Right ventricle myocardium superior (tissue), 1 donor: ENCODE data around the gene C6orf52. TPM values are rescaled to one million over a fixed set of nuclear protein-coding genes. Genes with fewer than 3 reads are reported as not detected.
"Not testable (repeated sequence)": the region's sequence is repeated elsewhere in the genome, so short reads cannot be mapped to it uniquely, and the experiment has no call there.

Source experiments
- ATAC-seq: fragments of 200-7000 bp; cut with Tn5 transposase; one replicate; pipeline ENCODE4 v1.9.1; 2020; ENCODE audit warnings: mild to moderate bottlenecking; ENCODE audit not compliant: poor library complexity
- DNase-seq: peaks from one replicate; pipeline ENCODE4 v3.0.0-alpha.2; 2020
- intact Hi-C: fragments of 100-400 bp; cut with DNase I; formaldehyde crosslinking; loops from one replicate; pipeline ENCODE4 v1.11.2; 2022
- total RNA-seq: library from RNA; stranded (reverse); fragmentation: NEBNext Ultra II Directional; extraction: Animal tissue kit (Norgen Biotek cat#: 25700); gene quantifications from one replicate; pipeline ENCODE4 v1.2.1, GENCODE V29; 2021
- donor health status: DM: no; HTN: yes; CAD: no; lungs with severe emphysema.

The C6orf52 gene
- total RNA-seq, 1 donor from 2014 or later: 0.78 TPM

DNA sequence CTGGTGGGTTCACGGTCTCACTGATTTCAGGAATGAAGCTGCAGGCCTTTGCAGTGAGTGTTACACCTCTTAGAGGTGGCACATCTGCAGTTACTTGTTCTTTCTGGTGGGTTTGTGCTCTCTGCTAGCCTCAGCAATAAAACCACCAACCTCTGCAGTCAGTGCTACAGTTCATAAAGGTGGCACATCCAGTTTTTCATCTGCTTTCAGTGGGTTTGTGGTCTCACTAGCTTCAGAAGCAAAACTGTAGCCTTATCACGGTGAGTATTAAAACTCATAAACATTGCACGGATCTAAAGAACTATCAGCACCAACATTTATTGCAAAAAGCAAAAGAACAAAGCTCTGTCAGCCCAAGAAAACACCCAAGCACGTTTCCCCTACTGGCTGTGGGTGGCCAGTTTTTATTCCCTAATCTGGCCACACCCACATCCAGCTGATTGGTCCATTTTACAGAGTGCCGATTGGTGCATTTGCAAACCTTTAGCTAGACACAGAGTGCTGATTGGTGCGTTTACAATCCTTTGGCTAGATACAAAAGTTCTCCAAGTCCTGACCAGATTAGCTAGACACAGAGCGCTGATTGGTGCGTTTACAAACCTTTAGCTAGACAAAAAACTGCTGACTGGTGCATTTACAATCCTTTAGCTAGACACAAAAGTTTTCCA is 25.0 kb upstream of the C6orf52 start:
- DNase-seq: no peak
- no peak for ATAC-seq
- intact Hi-C loops: no loop called here

- DNase-seq (no peak), ATAC-seq (no peak)
- intact Hi-C loops: no loop called here
Measured at GRCh38 chr6:10713962-10714361, 19.5 kb upstream of the C6orf52 start.

GRCh38 chr6:10696655-10697054 is 2.2 kb upstream of the C6orf52 start:
- ATAC-seq: no peak
- intact Hi-C loops: no loop called here
- no peak for DNase-seq

- intact Hi-C loops: loop anchor here (2.0 kb wide), 1 partner anchor 184 kb away; no protein-coding TSS in a partner anchor
- no peak for DNase-seq
- no peak for ATAC-seq
Measured at GRCh38 chr6:10695086-10695657, 756 bp upstream of the C6orf52 start.

- DNase-seq: no peak
Measured at GRCh38 chr6:10692965-10693538, 1.4 kb downstream of the C6orf52 start.

GRCh38 chr6:10690651-10691445 is 3.6 kb downstream of the C6orf52 start:
- DNase-seq: no peak
- no peak for ATAC-seq
- intact Hi-C loops: no loop called here

More at GRCh38 chr6:10692965-10693538, 1.4 kb downstream of the C6orf52 start:
- ATAC-seq: no peak
- intact Hi-C loops: no loop called here

GRCh38 chr6:10687582-10687981 is 6.8 kb downstream of the C6orf52 start:
- intact Hi-C loops: no loop called here
- no peak for DNase-seq
- ATAC-seq: no peak

- intact Hi-C loops: no loop called here
- ATAC-seq: no peak
- no peak for DNase-seq
Measured at GRCh38 chr6:10686901-10687300, 7.5 kb downstream of the C6orf52 start.

GRCh38 chr6:10685092-10685915 is 9.1 kb downstream of the C6orf52 start:
- no peak for ATAC-seq
- DNase-seq: no peak
- intact Hi-C loops: no loop called here

GRCh38 chr6:10684618-10685017 is 9.8 kb downstream of the C6orf52 start:
- intact Hi-C loops: no loop called here
- DNase-seq (no peak), ATAC-seq (no peak)

DNA sequence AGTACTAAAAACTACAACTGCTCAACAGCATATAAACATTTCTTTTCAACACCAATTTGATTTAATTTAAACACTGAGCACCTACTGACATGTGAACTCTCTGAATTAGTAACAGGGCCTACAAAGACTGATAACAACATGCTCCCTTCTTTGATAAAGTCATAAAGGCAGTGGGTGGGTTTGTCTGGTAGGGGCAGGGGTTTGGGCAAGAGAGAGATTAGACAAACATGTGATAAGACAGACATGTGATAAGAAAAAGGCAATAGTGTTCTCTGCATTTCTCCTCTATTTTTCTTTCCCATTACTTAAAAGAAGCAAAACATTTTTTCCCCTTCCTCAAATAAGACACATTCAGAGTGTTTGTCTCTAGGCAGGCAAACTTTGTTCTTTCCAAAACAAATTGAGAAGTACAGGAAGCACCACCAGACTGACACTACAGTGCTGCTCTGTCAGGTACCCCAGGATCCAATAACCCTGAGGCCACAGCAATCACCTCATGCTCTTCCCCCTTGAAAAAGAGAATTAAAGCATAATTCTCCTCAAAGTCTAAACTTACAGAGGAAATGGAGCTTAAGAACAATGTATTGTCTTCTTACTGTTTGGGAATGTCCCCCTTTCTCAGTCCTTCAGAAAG is 11.9 kb downstream of the C6orf52 start:
- intact Hi-C loops: no loop called here
- DNase-seq (no peak), ATAC-seq (no peak)

- DNase-seq (no peak), ATAC-seq (no peak)
- intact Hi-C loops: no loop called here
Measured at GRCh38 chr6:10681795-10682194, 12.6 kb downstream of the C6orf52 start.

GRCh38 chr6:10678456-10678855 is 16.0 kb downstream of the C6orf52 start:
- intact Hi-C loops: no loop called here
- DNase-seq (no peak), ATAC-seq (no peak)

GRCh38 chr6:10676403-10676802 is 18.0 kb downstream of the C6orf52 start:
- ATAC-seq (no peak), DNase-seq (no peak)
- intact Hi-C loops: no loop called here

GRCh38 chr6:10668126-10668917 is 26.1 kb downstream of the C6orf52 start:
- intact Hi-C loops: no loop called here
- DNase-seq: no peak
- no peak for ATAC-seq

GRCh38 chr6:10665595-10665994 is 28.8 kb downstream of the C6orf52 start:
- ATAC-seq, DNase-seq, intact Hi-C loops: not testable (repeated sequence)

DNA sequence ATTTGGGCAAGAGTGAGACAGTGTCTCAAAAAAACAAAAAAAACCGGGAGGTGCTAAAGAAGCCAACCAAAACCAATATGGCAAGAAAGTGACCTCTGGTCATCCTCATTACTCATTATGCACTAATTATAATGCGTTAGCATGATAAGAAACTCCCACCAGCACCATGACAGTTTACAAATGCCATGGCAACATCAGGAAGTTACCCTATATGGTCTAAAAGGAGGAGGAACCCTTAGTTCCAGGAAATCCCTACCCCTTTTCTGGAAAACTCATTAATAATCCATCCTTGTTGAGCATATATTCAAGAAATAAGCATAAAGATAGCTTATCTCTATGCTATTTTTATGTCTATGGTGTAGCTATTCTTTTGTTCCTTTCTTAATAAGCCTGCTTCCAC is 31.7 kb downstream of the C6orf52 start:
- DNase-seq: no peak
- ATAC-seq: no peak
- intact Hi-C loops: no loop called here

DNA sequence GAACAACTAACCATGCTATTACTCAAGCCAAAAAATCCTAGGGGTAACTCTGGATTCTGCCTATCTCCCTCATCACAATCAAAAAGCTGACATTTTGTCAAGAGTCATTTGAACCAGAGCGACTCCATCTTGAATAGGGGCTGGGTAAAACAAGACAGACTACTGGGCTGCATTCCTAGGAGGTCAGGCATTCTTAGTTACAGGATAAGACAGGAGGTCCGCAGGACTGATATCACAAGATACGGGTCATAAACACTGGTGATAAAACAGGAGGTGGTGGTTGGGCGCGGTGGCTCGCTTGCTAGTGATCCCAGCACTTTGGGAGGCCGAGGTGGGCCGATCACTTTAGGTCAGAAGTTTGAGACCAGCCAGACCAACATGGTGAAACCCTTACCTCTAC is 32.2 kb downstream of the C6orf52 start:
- intact Hi-C loops: no loop called here
- no peak for DNase-seq

More for the DNA sequence above, 32.2 kb downstream of the C6orf52 start:
- ATAC-seq: no peak
